Liver (tissue), 3 donors: ENCODE results near the gene NTM.

Source experiments
- GABPA ChIP-seq, 2 donors: IDR thresholded peaks in 1 of 2; conservative IDR thresholded peaks in 1 of 2; 2 replicates each; pipeline ENCODE4 v1.6.1; 2016; ENCODE audit warnings: antibody characterized with exemption in 2 of 2, mild to moderate bottlenecking in 1 of 2, moderate library complexity in 1 of 2
- HNF4A ChIP-seq, 2 donors: conservative IDR thresholded peaks; 2 replicates each; pipeline ENCODE4 v1.6.1; 2016; ENCODE audit warnings: antibody characterized with exemption in 2 of 2, mild to moderate bottlenecking in 2 of 2
- JUND ChIP-seq, 2 donors: IDR thresholded peaks; 2 replicates each; pipeline ENCODE4 v1.6.1; 2016; ENCODE audit warnings: antibody characterized with exemption in 2 of 2
- MAX ChIP-seq: IDR thresholded peaks from 2 replicates; pipeline ENCODE4 v1.6.1; 2016; ENCODE audit warnings: antibody characterized with exemption
- RAD21 ChIP-seq, 2 donors: IDR thresholded peaks; 2 replicates each; pipeline ENCODE4 v1.6.1; 2016; ENCODE audit warnings: antibody characterized with exemption in 2 of 2, mild to moderate bottlenecking in 2 of 2
- TAF1 ChIP-seq: conservative IDR thresholded peaks from 2 replicates; pipeline ENCODE4 v1.6.1; 2016; ENCODE audit warnings: antibody characterized with exemption, mild to moderate bottlenecking
- YY1 ChIP-seq: IDR thresholded peaks from 2 replicates; pipeline ENCODE4 v1.6.1; 2016; ENCODE audit warnings: antibody characterized with exemption, mild to moderate bottlenecking
- TF ChIP-seq, protein P1 (sequence below): fragments of 150-350 bp; IDR thresholded peaks from 2 replicates; pipeline ENCODE4 v1.5.1; 2017; ENCODE audit warnings: improper control_type of control experiment, low read depth, low read length; ENCODE audit not compliant: missing input control
- TF ChIP-seq, protein P2 (sequence below): IDR thresholded peaks from 2 replicates; pipeline ENCODE4 v1.6.1; 2016; ENCODE audit warnings: antibody characterized with exemption, mild to moderate bottlenecking
- TF ChIP-seq, protein P3 (sequence below): IDR thresholded peaks from 2 replicates; pipeline ENCODE4 v1.6.1; 2016; ENCODE audit warnings: antibody characterized with exemption
- TF ChIP-seq, protein P4 (sequence below): IDR thresholded peaks from 2 replicates; pipeline ENCODE4 v1.6.1; 2016; ENCODE audit warnings: antibody characterized with exemption
- donor health status: healthy.
- donor health status: healthy.

GRCh38 chr11:132171031-132171430, 800.6 kb downstream of the NTM start:
- TF ChIP-seq, protein P1, sequence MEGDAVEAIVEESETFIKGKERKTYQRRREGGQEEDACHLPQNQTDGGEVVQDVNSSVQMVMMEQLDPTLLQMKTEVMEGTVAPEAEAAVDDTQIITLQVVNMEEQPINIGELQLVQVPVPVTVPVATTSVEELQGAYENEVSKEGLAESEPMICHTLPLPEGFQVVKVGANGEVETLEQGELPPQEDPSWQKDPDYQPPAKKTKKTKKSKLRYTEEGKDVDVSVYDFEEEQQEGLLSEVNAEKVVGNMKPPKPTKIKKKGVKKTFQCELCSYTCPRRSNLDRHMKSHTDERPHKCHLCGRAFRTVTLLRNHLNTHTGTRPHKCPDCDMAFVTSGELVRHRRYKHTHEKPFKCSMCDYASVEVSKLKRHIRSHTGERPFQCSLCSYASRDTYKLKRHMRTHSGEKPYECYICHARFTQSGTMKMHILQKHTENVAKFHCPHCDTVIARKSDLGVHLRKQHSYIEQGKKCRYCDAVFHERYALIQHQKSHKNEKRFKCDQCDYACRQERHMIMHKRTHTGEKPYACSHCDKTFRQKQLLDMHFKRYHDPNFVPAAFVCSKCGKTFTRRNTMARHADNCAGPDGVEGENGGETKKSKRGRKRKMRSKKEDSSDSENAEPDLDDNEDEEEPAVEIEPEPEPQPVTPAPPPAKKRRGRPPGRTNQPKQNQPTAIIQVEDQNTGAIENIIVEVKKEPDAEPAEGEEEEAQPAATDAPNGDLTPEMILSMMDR: no peak
- TF ChIP-seq TAF1 (no peak), MAX (no peak), RAD21 (IDR thresholded peaks at IDR 0.05) (no peak), HNF4A (conservative IDR thresholded peaks at IDR 0.05) (no peak), YY1 (no peak), JUND (IDR thresholded peaks at IDR 0.05) (no peak), GABPA (IDR thresholded peaks at IDR 0.05 in 1 of 2, conservative IDR thresholded peaks at IDR 0.05 in 1 of 2) (no peak)
- TF ChIP-seq, protein P2, sequence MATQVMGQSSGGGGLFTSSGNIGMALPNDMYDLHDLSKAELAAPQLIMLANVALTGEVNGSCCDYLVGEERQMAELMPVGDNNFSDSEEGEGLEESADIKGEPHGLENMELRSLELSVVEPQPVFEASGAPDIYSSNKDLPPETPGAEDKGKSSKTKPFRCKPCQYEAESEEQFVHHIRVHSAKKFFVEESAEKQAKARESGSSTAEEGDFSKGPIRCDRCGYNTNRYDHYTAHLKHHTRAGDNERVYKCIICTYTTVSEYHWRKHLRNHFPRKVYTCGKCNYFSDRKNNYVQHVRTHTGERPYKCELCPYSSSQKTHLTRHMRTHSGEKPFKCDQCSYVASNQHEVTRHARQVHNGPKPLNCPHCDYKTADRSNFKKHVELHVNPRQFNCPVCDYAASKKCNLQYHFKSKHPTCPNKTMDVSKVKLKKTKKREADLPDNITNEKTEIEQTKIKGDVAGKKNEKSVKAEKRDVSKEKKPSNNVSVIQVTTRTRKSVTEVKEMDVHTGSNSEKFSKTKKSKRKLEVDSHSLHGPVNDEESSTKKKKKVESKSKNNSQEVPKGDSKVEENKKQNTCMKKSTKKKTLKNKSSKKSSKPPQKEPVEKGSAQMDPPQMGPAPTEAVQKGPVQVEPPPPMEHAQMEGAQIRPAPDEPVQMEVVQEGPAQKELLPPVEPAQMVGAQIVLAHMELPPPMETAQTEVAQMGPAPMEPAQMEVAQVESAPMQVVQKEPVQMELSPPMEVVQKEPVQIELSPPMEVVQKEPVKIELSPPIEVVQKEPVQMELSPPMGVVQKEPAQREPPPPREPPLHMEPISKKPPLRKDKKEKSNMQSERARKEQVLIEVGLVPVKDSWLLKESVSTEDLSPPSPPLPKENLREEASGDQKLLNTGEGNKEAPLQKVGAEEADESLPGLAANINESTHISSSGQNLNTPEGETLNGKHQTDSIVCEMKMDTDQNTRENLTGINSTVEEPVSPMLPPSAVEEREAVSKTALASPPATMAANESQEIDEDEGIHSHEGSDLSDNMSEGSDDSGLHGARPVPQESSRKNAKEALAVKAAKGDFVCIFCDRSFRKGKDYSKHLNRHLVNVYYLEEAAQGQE: no peak
- TF ChIP-seq, protein P3, sequence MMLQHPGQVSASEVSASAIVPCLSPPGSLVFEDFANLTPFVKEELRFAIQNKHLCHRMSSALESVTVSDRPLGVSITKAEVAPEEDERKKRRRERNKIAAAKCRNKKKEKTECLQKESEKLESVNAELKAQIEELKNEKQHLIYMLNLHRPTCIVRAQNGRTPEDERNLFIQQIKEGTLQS: no peak
- TF ChIP-seq, protein P4, sequence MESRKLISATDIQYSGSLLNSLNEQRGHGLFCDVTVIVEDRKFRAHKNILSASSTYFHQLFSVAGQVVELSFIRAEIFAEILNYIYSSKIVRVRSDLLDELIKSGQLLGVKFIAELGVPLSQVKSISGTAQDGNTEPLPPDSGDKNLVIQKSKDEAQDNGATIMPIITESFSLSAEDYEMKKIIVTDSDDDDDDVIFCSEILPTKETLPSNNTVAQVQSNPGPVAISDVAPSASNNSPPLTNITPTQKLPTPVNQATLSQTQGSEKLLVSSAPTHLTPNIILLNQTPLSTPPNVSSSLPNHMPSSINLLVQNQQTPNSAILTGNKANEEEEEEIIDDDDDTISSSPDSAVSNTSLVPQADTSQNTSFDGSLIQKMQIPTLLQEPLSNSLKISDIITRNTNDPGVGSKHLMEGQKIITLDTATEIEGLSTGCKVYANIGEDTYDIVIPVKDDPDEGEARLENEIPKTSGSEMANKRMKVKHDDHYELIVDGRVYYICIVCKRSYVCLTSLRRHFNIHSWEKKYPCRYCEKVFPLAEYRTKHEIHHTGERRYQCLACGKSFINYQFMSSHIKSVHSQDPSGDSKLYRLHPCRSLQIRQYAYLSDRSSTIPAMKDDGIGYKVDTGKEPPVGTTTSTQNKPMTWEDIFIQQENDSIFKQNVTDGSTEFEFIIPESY: no peak
